Measurements from ENCODE around the gene HMBS.

- TF ChIP-seq POLR2AphosphoS5 (IDR thresholded peaks at IDR 0.05; ENCODE audit: borderline replicate concordance, low read depth, low read length) (no peak), EZH2 (IDR thresholded peaks at IDR 0.05) (no peak), FOXP2 (optimal IDR thresholded peaks at IDR 0.05; ENCODE audit: control extremely low read depth, extremely low read length, insufficient read depth) (no peak)
Measured at GRCh38 chr11:119103793-119104192, 19.1 kb downstream of the HMBS start.
